Lung microvascular endothelial cell (primary cell): ENCODE results near the gene MYO18A. TPM values are rescaled to one million over a fixed set of nuclear protein-coding genes. Genes with fewer than 3 reads are reported as not detected.

Source experiments
- DNase-seq, 2 donors: peaks; one replicate each; pipeline versions ENCODE4 v3.0.0 to v3.0.0-alpha.2; 2010; ENCODE audit warnings: low read depth in 2 of 2
- total RNA-seq: library from RNA; depleted of rRNA; stranded (reverse); fragments of >200 nt; gene quantifications from 2 replicates; pipeline ENCODE4 v1.2.1, GENCODE V29; 2014

MYO18A gene
- total RNA-seq, 1 donor from 2014 or later: 26.2 TPM

DNA sequence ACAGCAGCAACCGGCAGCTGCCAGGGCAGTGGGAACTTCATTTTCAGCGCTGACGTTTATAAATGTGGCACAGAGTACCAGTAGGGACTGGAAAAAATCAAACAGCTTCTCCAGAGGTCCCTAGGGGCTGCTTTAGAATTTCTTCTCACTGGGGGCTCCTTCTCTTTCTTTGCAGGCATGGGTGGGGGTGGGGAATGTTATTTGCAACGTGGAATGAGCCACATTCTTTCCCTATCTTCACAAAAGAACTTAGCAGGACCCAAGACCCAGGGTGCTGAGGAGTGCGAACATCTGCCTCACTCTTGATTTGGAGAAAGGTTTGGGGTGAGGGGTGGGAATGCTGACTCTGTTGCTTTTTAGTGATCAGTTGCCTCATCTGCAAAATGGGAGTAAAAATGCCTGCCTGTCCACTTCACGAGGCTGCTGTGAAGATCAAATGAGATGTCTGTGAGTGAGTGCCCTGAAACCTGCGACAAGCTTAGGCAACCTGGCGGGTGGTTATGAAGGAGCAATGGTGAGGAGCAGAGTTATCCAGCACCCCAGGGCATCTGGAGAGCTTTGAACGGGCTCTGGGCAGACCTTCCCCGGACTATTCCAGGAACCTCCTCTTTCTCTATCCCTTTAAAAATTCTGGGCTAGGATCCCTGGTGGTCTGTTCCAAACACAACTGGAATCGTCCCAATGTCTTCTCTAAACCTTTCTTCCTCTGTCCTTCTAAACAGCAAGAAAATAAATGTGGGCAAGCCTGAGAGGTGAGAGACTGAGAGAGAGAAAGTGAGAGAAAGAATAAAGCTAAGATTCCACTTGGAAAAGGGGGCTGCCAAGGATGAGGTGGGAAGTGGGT lies 148.0 kb downstream of the MYO18A start:
- DNase-seq: no peak

DNA sequence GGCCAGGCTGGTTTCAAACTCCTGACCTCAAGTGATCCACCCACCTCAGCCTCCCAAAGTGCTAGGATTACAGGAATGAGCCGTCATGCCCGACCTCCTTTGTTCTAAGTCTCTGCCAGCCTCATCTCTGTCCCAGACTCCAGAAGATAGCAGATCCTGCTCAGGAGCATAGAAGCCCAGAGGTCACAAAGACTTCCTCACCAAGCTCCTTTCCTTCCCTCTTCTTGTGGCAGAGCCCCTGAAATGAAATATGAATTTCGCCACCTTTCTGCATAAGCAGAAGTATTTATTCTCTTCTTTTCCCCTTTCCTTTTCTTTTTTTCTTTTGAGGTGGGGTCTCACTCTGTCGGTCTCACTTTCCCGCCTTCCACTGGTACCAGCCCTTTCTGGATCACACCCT lies 148.7 kb downstream of the MYO18A start:
- DNase-seq: no peak

- DNase-seq: no peak
Observed at GRCh38 chr17:29024316-29024952, 155.8 kb downstream of the MYO18A start.

GRCh38 chr17:29022074-29022473 lies 158.1 kb downstream of the MYO18A start:
- DNase-seq: no peak

DNA sequence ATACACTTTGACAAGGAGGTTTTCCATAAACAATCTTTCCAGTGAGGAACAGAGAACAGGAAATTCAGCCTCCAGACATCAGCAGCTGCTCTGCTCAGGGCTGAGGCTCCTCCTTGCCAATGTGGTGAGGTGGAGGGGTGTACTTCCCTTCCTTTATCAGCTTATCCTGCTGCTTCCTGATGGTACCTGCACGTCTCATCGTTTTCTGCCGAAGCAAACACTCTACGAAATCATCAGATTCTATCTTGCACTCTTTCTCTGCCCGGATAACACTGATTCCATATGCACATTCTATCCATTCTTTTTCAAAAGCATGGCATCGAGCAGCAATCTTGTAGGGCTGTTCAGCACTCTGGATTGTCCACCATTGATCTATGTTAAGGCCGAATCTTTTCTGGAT lies 159.0 kb downstream of the MYO18A start:
- DNase-seq: no peak

Other genes with a start within 250 kb of the MYO18A start
- gene PHF12, start 228.9 kb downstream of the MYO18A start, total RNA-seq: 4.1 and 6.5 TPM in 2 replicates
- under 0.01 TPM in 1 of 2 replicates, not detected in the other for gene SEZ6, start 174.4 kb downstream of the MYO18A start, total RNA-seq
- 1.2 and 1.3 TPM in 2 replicates for gene PIPOX, start 137.3 kb downstream of the MYO18A start, total RNA-seq
- not detected in 2 replicates for gene CRYBA1, start 66.5 kb upstream of the MYO18A start, total RNA-seq
- gene NUFIP2, start 113.8 kb upstream of the MYO18A start, total RNA-seq: 20.9 and 30.2 TPM in 2 replicates
- gene TAOK1, start 210.0 kb upstream of the MYO18A start, total RNA-seq: 31.8 and 41.1 TPM in 2 replicates